ENCODE results near the gene PTPN21. TPM values are rescaled to one million over a fixed set of nuclear protein-coding genes. Genes with fewer than 3 reads are reported as not detected.

PTPN21 gene
- total and polyA plus RNA-seq, 2 donors = 0.99 to 3.5 TPM

GRCh38 chr14:88590173-88590572 lies 35.4 kb upstream of the PTPN21 start:
- Histone ChIP-seq H3K36me3 (ENCODE audit: control insufficient read depth in 2 of 2, insufficient read depth in 2 of 2, low read length in 1 of 2) (peaks cover 7 to 21% of the 10 kb centered on the region in 2 donors), H3K27me3 (ENCODE audit: control insufficient read depth in 2 of 2, insufficient read depth in 1 of 2, low read length in 1 of 2) (no peaks in the 10 kb centered on the region), H3K27ac (ENCODE audit: low read depth in 1 of 2, low read length in 1 of 2) (no peak overlapping the region), H3K9me3 (ENCODE audit: control insufficient read depth in 2 of 2, insufficient read depth in 1 of 2, low read length in 1 of 2) (no peaks in the 10 kb centered on the region), H3K4me1 (ENCODE audit: control insufficient read depth in 2 of 2, insufficient read depth in 2 of 2, low read length in 2 of 2) (no peaks in the 10 kb centered on the region), H3K4me3 (ENCODE audit: low read length in 2 of 2) (no peak overlapping the region)
- 98% methylated on average over 4 of the region's 4 CpGs for WGBS
- DNase-seq (ENCODE audit: low read depth in 6 of 9, low spot score in 9 of 9) = no peak

- Histone ChIP-seq H3K27ac (ENCODE audit: low read depth in 1 of 2, low read length in 1 of 2) (no peak overlapping the region), H3K9me3 (ENCODE audit: control insufficient read depth in 2 of 2, insufficient read depth in 1 of 2, low read length in 1 of 2) (no peaks in the 10 kb centered on the region), H3K36me3 (ENCODE audit: control insufficient read depth in 2 of 2, insufficient read depth in 2 of 2, low read length in 1 of 2) (peaks cover 10 to 18% of the 10 kb centered on the region in 2 donors), H3K4me3 (ENCODE audit: low read length in 2 of 2) (no peak overlapping the region), H3K4me1 (ENCODE audit: control insufficient read depth in 2 of 2, insufficient read depth in 2 of 2, low read length in 2 of 2) (no peaks in the 10 kb centered on the region), H3K27me3 (ENCODE audit: control insufficient read depth in 2 of 2, insufficient read depth in 1 of 2, low read length in 1 of 2) (no peaks in the 10 kb centered on the region)
- 99% methylated on average over 5 of the region's 5 CpGs for WGBS
- no peak for DNase-seq (ENCODE audit: low read depth in 6 of 9, low spot score in 9 of 9)
Measured at GRCh38 chr14:88588081-88588480, 33.3 kb upstream of the PTPN21 start.

- Histone ChIP-seq H3K27ac (ENCODE audit: low read depth in 1 of 2, low read length in 1 of 2) (no peak overlapping the region), H3K9me3 (ENCODE audit: control insufficient read depth in 2 of 2, insufficient read depth in 1 of 2, low read length in 1 of 2) (no peaks in the 10 kb centered on the region), H3K4me1 (ENCODE audit: control insufficient read depth in 2 of 2, insufficient read depth in 2 of 2, low read length in 2 of 2) (no peaks in the 10 kb centered on the region), H3K27me3 (ENCODE audit: control insufficient read depth in 2 of 2, insufficient read depth in 1 of 2, low read length in 1 of 2) (no peaks in the 10 kb centered on the region), H3K4me3 (ENCODE audit: low read length in 2 of 2) (no peak overlapping the region), H3K36me3 (ENCODE audit: control insufficient read depth in 2 of 2, insufficient read depth in 2 of 2, low read length in 1 of 2) (peaks cover 8 to 27% of the 10 kb centered on the region in 2 donors)
- no peak for DNase-seq (ENCODE audit: low read depth in 6 of 9, low spot score in 9 of 9)
- WGBS = 98% methylated on average over 3 of the region's 3 CpGs
Measured at GRCh38 chr14:88584451-88584850, 29.6 kb upstream of the PTPN21 start.

GRCh38 chr14:88576222-88576621 lies 21.4 kb upstream of the PTPN21 start:
- no peak for DNase-seq (ENCODE audit: low read depth in 6 of 9, low spot score in 9 of 9)
- WGBS = 97% methylated on average over 5 of the region's 5 CpGs
- Histone ChIP-seq H3K4me1 (ENCODE audit: control insufficient read depth in 2 of 2, insufficient read depth in 2 of 2, low read length in 2 of 2) (no peaks in the 10 kb centered on the region), H3K36me3 (ENCODE audit: control insufficient read depth in 2 of 2, insufficient read depth in 2 of 2, low read length in 1 of 2) (peaks cover 34 to 74% of the 10 kb centered on the region in 2 donors), H3K9me3 (ENCODE audit: control insufficient read depth in 2 of 2, insufficient read depth in 1 of 2, low read length in 1 of 2) (no peaks in the 10 kb centered on the region), H3K4me3 (ENCODE audit: low read length in 2 of 2) (no peak overlapping the region), H3K27me3 (ENCODE audit: control insufficient read depth in 2 of 2, insufficient read depth in 1 of 2, low read length in 1 of 2) (no peaks in the 10 kb centered on the region), H3K27ac (ENCODE audit: low read depth in 1 of 2, low read length in 1 of 2) (no peak overlapping the region)

GRCh38 chr14:88572117-88572516 lies 17.3 kb upstream of the PTPN21 start:
- DNase-seq (ENCODE audit: low read depth in 6 of 9, low spot score in 9 of 9) = no peak
- 96% methylated on average over 4 of the region's 4 CpGs for WGBS
- H3K4me3 ChIP-seq (ENCODE audit: low read length in 2 of 2) = no peak overlapping the region
- no peaks in the 10 kb centered on the region for H3K9me3 ChIP-seq (ENCODE audit: control insufficient read depth in 2 of 2, insufficient read depth in 1 of 2, low read length in 1 of 2)
- no peaks in the 10 kb centered on the region for H3K4me1 ChIP-seq (ENCODE audit: control insufficient read depth in 2 of 2, insufficient read depth in 2 of 2, low read length in 2 of 2)
- no peak overlapping the region for H3K27ac ChIP-seq (ENCODE audit: low read depth in 1 of 2, low read length in 1 of 2)
- peaks cover 27 to 69% of the 10 kb centered on the region in 2 donors for H3K36me3 ChIP-seq (ENCODE audit: control insufficient read depth in 2 of 2, insufficient read depth in 2 of 2, low read length in 1 of 2)
- H3K27me3 ChIP-seq (ENCODE audit: control insufficient read depth in 2 of 2, insufficient read depth in 1 of 2, low read length in 1 of 2) = no peaks in the 10 kb centered on the region

- WGBS = 92% methylated on average over 3 of the region's 3 CpGs
- Histone ChIP-seq H3K27me3 (ENCODE audit: control insufficient read depth in 2 of 2, insufficient read depth in 1 of 2, low read length in 1 of 2) (no peaks in the 10 kb centered on the region), H3K4me1 (ENCODE audit: control insufficient read depth in 2 of 2, insufficient read depth in 2 of 2, low read length in 2 of 2) (peaks cover 2 to 4% of the 10 kb centered on the region in 2 donors), H3K27ac (ENCODE audit: low read depth in 1 of 2, low read length in 1 of 2) (no peak overlapping the region), H3K36me3 (ENCODE audit: control insufficient read depth in 2 of 2, insufficient read depth in 2 of 2, low read length in 1 of 2) (peaks cover 14 to 40% of the 10 kb centered on the region in 2 donors), H3K4me3 (ENCODE audit: low read length in 2 of 2) (no peak overlapping the region), H3K9me3 (ENCODE audit: control insufficient read depth in 2 of 2, insufficient read depth in 1 of 2, low read length in 1 of 2) (no peaks in the 10 kb centered on the region)
- no peak for DNase-seq (ENCODE audit: low read depth in 6 of 9, low spot score in 9 of 9)
Measured at GRCh38 chr14:88568196-88568595, 13.4 kb upstream of the PTPN21 start.

- H3K27ac ChIP-seq (ENCODE audit: low read depth in 1 of 2, low read length in 1 of 2) = no peak overlapping the region
- no peak for DNase-seq (ENCODE audit: low read depth in 6 of 9, low spot score in 9 of 9)
- 97% methylated on average over 5 of the region's 5 CpGs for WGBS
Measured at GRCh38 chr14:88565427-88565826, 10.6 kb upstream of the PTPN21 start.

GRCh38 chr14:88563845-88564244 lies 9.0 kb upstream of the PTPN21 start:
- peaks cover 8 to 21% of the 10 kb centered on the region in 2 donors for H3K27me3 ChIP-seq (ENCODE audit: control insufficient read depth in 2 of 2, insufficient read depth in 1 of 2, low read length in 1 of 2)
- no peaks in the 10 kb centered on the region for H3K9me3 ChIP-seq (ENCODE audit: control insufficient read depth in 2 of 2, insufficient read depth in 1 of 2, low read length in 1 of 2)
- H3K4me3 ChIP-seq (ENCODE audit: low read length in 2 of 2) = peak overlapping the region; percentile 81 to 100
- peaks cover 4 to 7% of the 10 kb centered on the region in 2 donors for H3K4me1 ChIP-seq (ENCODE audit: control insufficient read depth in 2 of 2, insufficient read depth in 2 of 2, low read length in 2 of 2)
- H3K27ac ChIP-seq (ENCODE audit: low read depth in 1 of 2, low read length in 1 of 2) = no peak overlapping the region
- H3K36me3 ChIP-seq (ENCODE audit: control insufficient read depth in 2 of 2, insufficient read depth in 2 of 2, low read length in 1 of 2) = peaks cover 5 to 12% of the 10 kb centered on the region in 2 donors
- DNase-seq (ENCODE audit: low read depth in 6 of 9, low spot score in 9 of 9) = no peak
- 71% methylated on average over 7 of the region's 7 CpGs for WGBS

More at GRCh38 chr14:88565427-88565826, 10.6 kb upstream of the PTPN21 start:
- Histone ChIP-seq H3K36me3 (ENCODE audit: control insufficient read depth in 2 of 2, insufficient read depth in 2 of 2, low read length in 1 of 2) (peaks cover 5 to 23% of the 10 kb centered on the region in 2 donors), H3K4me1 (ENCODE audit: control insufficient read depth in 2 of 2, insufficient read depth in 2 of 2, low read length in 2 of 2) (peaks cover 4 to 7% of the 10 kb centered on the region in 2 donors), H3K4me3 (ENCODE audit: low read length in 2 of 2) (no peak overlapping the region), H3K27me3 (ENCODE audit: control insufficient read depth in 2 of 2, insufficient read depth in 1 of 2, low read length in 1 of 2) (peaks cover 6 to 16% of the 10 kb centered on the region in 2 donors), H3K9me3 (ENCODE audit: control insufficient read depth in 2 of 2, insufficient read depth in 1 of 2, low read length in 1 of 2) (no peaks in the 10 kb centered on the region)

- WGBS = under 1% methylated on average over 99 of the region's 99 CpGs
- Histone ChIP-seq H3K9me3 (ENCODE audit: control insufficient read depth in 2 of 2, insufficient read depth in 1 of 2, low read length in 1 of 2) (no peaks in the 10 kb centered on the region), H3K27ac (ENCODE audit: low read depth in 1 of 2, low read length in 1 of 2) (peak within 1 kb of the TSS; percentile 65 to 80), H3K27me3 (ENCODE audit: control insufficient read depth in 2 of 2, insufficient read depth in 1 of 2, low read length in 1 of 2) (peaks cover 8 to 21% of the 10 kb centered on the region in 2 donors), H3K4me3 (ENCODE audit: low read length in 2 of 2) (peak within 1 kb of the TSS; percentile 81 to 100), H3K36me3 (ENCODE audit: control insufficient read depth in 2 of 2, insufficient read depth in 2 of 2, low read length in 1 of 2) (peaks cover under 1 to 4% of the 10 kb centered on the region in 2 donors), H3K4me1 (ENCODE audit: control insufficient read depth in 2 of 2, insufficient read depth in 2 of 2, low read length in 2 of 2) (peaks cover 4 to 7% of the 10 kb centered on the region in 2 donors)
- peak; percentile 48 to 93 (median 82) for DNase-seq (ENCODE audit: low read depth in 6 of 9, low spot score in 9 of 9)
Measured at GRCh38 chr14:88562831-88563686, 8.3 kb upstream of the PTPN21 start, which contains the start of gene ZC3H14. Gene ZC3H14, plus strand, starts transcription at chr14:88563037. Its CDS starts 97 bp downstream, at chr14:88563134.

Measured in thymus (tissue), 11 donors.